Midbrain (tissue), 1 donor: ENCODE data around the gene CA10.

Experiments used
- DNase-seq: peaks from one replicate; lab custom pipeline; 2025; lab: John Stamatoyannopoulos, UW

Gene CA10

DNA sequence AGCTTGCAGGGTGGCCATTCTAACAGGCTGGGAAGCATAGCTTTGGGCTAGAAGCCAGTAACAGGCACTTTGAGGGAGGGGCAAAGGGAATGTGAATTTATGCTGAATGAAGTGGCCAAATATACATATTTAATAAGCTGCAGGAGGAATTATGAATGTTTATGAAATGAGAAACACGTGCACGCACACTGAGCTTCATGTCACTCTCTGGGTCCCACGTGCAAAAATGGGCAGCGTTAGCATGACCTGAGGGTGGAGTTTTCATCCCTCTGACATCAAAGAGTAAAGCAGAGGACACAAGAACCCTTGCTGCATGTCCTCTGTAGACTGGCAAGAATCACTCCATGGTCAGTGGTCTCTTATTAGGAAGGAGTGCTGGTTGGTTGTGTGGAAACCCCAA lies 561.2 kb downstream of the CA10 start:
- DNase-seq, result no peak

GRCh38 chr17:51595826-51596398 lies 562.6 kb downstream of the CA10 start:
- DNase-seq, result no peak

DNA sequence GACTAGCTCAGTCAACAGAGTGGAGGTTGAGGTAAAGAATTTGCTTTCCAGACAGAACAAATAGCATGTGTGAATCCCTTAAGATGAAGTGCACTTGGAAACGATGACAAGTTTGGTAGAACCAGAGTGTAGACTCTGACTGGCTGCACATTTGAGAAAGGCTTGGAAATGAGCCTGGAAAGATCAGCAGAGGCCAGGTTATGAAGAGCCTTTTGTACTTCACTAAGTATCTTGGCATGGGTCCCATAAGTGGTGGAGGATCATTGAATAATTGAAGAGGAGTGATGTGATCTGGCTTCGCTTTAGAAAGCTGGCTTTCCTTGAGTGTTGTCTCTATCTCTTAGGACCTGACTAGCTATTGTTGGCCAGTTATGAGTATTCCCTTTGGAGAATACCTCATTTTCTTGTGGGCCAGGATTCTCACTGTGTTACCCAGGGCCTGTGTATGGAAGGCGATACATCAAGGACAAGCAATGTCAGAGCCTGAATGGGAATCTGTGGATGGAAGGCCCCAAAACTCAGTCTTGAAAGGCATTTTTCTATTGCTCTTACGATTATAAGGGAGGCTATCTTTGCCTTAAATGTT lies 568.4 kb downstream of the CA10 start:
- DNase-seq, result no peak

DNA sequence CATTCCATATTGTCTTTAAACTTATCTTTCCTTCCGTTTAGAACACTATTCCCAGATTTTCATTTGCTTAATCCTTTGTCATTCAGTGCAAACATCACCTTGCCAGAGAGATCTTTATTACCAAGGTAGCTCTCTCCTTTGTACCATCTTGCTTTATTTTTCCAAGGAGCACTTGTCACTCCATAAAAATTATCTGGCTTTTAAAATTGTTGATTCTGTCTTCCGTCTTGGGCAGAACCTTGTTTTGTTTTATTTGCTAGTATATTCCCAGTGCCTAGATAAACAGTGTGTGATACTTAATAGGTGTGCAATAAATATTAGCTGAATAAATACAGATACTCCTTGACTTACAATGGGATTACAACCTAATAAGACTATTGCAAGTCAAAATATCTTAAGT lies 570.5 kb downstream of the CA10 start:
- no peak for DNase-seq

GRCh38 chr17:51587516-51587915 lies 571.0 kb downstream of the CA10 start:
- DNase-seq, result no peak

GRCh38 chr17:51585514-51586104 lies 572.9 kb downstream of the CA10 start:
- no peak for DNase-seq

- DNase-seq, result no peak
Observed at GRCh38 chr17:51580869-51581268, 577.6 kb downstream of the CA10 start.
